ENCODE results near the gene SLC41A3.
A peak's percentile ranks its signal among the peaks of the same experiment; 100 is the strongest.
"Not testable (repeated sequence)": the region's sequence is repeated elsewhere in the genome, so short reads cannot be mapped to it uniquely, and the experiment has no call there.

Gene SLC41A3

DNA sequence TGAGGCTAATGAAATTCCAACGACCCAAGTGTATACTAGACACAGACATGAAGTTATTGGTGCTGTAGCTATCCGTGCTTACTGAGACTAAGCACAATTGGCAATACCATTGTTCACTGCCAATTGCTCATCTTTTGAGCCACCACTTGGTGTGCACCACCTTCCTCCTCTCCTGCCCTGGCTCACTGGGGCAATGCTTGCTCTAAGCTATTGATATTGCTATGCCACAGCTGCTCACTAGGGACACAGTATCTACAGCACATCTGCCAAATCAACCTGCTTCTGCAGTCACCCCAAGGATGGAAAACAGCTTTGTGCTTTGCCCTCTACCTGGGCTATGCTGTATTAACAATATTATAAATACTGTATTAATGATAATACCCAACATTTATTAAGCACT is 99.0 kb downstream of the SLC41A3 start:
- DNase-seq: not testable (repeated sequence)

GRCh38 chr3:125977104-125977503 is 106.8 kb downstream of the SLC41A3 start:
- DNase-seq: not testable (repeated sequence)

GRCh38 chr3:125976003-125976390 is 107.9 kb downstream of the SLC41A3 start:
- DNase-seq: not testable (repeated sequence)

- not testable (repeated sequence) for DNase-seq
Measured at GRCh38 chr3:125975245-125976002, 108.5 kb downstream of the SLC41A3 start.

GRCh38 chr3:125971997-125972944 is 111.7 kb downstream of the SLC41A3 start:
- peak; percentile 14 for DNase-seq

- DNase-seq: not testable (repeated sequence)
Measured at GRCh38 chr3:125968701-125969592, 115.0 kb downstream of the SLC41A3 start, which contains the start of gene ROPN1B. TSS of gene ROPN1B (plus strand) at chr3:125969178. CDS start at chr3:125972055, 2,877 bp downstream.

DNA sequence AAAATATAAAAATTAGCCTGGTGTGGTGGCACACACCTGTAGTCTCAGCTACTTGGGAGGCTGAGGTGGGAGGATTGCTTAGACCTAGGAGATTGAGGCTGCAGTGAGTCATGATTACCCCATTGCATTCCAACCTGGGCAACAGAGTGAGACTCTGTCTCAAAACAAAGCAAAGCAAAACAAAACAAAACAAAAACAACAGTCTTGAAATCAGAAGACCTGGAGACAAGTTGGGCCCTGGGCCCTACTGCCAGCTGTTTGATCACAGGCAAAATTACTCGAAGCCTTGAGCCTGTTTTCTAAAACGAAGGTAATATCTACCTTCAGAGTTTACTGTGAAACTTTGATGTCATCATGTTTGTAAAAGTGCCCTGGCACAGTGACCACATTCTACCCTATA is 115.8 kb downstream of the SLC41A3 start:
- DNase-seq: not testable (repeated sequence)

DNA sequence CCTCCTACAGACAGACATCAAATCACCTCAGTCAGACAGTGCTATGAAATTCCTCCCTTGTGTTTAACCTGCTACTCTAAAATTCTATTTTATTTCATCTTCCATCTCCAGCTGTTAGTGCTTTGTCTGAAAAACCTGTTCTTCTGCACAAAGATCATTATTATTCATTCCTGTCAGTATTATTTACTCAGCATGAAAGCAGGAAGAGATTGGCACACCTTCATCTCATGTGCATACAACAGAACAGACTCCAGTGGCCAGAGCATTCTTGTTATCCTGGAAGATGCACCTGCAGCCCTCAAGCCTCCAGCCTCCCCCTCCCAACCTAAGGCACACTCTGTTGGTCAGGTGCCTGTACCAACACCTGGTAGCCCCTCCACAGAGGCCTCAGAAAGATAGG is 116.8 kb downstream of the SLC41A3 start:
- DNase-seq: no peak

DNA sequence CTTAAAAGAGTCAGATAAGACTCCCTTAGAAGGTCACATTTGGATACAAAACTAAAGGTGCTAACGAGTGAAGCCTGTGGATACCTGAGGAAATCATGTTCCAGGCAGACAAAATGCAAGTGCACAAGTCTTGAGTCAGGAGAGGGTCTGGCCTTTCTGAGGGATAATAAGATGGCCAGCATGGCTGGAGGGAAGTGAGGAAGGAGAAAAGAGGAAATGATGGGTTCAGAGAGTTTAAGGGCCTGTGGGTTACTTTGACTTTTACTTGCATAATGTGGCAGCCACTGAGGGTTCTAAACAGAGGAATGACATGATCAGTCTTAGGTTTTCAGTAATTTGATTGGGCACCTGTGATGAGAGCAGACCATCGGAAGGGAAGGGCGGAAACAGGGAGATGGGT is 118.4 kb downstream of the SLC41A3 start:
- DNase-seq: no peak

DNA sequence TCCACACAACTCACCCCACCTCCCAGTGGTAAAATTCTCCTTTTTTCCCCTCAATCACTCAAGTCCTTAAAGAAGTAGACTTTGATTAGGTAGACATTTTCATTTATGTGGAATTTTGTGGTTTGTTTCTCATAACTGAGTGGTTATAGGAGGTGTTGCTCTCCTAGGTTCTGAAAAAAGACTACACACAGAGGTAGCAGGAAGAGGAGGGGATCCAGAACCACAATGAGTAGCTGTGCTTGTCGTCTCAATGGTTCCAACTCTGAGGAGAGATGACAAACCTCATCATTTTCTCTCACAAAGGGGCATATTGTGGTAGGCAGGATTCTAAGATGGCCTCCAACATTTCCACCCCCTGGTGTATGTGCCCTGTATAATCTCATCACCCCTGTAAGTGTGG is 120.1 kb downstream of the SLC41A3 start:
- not testable (repeated sequence) for DNase-seq

GRCh38 chr3:125961289-125961589 is 122.7 kb downstream of the SLC41A3 start:
- DNase-seq: no peak

- DNase-seq: no peak
Measured at GRCh38 chr3:125960456-125961288, 123.3 kb downstream of the SLC41A3 start.

DNA sequence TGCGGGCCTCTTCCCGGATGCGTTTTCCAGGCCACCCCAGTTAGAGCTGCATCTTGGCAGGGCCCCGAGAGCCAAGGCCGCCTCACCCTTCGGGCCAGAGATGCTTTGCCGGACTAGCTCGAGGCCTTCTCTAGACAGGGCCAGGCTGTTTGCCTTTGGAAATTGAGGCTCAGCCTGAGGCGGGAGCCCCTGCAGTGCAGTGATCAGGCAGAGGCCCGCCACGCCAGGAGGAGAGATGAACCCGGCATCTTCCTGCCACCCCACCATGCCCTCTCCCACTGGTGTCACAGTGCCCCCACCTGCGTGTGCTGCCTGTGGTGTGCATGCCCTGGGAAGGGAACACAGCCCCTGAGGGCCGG is 123.9 kb downstream of the SLC41A3 start:
- no peak for DNase-seq

GRCh38 chr3:125959317-125960065 is 124.4 kb downstream of the SLC41A3 start:
- DNase-seq: no peak

DNA sequence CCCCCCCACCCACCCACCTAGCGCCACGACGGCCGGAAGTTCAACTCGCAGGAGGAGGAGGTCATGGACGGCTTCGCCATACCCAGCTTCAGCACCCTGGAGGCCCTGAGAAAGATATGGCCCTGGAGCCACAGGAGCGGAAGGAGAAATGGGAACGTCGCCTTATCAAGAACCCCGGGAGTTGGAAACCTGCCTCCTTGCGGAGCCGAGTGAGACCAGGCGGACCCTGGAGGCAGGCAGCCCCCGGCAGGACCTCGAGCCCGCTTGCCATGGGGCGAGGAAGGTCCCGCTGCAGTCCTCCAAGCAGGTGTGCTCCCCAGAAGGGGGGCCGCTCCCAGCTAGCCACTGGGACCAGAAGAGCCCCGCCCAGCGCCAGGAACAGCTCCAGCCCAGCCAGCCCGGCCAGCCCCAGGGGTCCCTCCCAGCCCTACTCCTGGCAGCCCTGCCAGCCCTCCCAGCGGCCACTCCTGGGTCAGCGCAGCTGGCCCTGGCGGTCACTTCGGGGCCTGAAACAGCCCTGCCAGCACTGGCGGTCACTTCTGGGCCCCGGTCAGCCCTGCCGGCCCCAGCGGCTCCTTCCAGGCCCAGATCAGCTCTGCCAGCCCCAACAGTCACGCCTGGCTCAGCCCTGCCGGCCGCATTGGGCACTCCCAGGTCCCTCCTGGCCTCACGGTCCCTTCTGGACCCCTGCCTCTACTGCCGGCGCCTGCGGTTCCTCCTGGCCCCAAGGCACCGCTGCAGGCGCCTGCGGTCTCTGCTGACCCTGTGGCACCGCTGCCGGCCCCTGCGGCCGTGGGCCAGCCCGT is 125.2 kb downstream of the SLC41A3 start:
- no peak for DNase-seq

DNA sequence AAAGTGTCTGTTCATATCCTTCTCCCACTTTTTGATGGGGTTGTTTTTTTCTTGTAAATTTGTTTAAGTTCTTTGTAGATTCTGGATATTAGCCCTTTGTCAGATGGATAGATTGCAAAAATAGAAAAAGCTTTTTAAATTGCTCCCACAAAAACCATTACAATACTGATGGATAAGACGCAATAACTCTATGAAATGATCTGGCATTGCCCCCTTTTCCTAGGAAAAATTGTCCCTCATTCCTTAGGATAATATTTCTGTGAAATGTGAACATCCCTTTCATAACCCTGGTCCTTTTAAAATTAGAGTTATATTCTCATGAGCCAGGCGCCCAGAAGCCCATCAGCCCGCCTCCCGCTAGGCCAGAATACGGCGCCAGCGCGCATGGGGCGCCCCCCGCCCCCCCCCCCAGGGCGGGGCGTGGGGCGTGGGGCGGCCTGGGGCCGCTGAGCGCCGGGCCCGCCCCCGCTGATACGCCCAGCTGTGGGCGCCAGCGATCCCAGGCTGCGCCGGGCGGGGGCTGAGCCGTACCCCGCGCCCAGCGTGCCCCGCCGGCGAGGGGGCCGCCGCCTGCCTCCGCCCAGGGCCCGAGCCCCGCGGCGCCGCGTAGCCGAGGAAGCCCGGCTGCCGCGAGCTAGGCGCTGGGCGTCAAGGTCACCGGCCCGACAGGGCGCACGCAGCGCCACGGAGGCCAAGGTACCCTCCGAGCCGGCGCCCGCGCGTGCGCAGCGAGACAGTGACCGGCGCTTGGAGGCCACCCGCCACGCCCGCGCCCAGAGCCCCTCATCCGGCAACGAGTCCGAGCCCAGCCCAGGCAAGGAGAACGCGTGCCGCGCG is 126.0 kb downstream of the SLC41A3 start:
- DNase-seq: no peak

DNA sequence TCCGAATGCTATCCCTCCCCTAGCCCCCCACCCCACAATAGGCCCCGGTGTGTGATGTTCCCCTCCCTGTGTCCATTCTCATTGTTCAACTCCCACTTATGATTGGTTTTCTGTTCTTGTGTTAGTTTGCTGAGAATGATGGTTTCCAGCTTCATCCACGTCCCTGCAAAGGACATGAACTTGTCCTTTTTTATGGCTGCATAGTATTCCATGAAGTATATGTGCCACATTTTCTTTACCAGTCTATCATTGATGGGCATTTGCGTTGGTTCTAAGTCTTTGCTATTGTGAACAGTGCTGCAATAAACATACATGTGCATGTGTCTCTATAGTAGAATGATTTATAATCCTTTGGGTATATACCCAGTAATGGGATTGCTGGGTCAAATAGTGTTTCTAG is 126.9 kb downstream of the SLC41A3 start:
- DNase-seq: not testable (repeated sequence)
